ENCODE results near the gene USP3. TPM values are rescaled to one million over a fixed set of nuclear protein-coding genes. Genes with fewer than 3 reads are reported as not detected.

The USP3 gene
- total RNA-seq, 1 experiment from 2014 or later = 36.6 TPM

DNA sequence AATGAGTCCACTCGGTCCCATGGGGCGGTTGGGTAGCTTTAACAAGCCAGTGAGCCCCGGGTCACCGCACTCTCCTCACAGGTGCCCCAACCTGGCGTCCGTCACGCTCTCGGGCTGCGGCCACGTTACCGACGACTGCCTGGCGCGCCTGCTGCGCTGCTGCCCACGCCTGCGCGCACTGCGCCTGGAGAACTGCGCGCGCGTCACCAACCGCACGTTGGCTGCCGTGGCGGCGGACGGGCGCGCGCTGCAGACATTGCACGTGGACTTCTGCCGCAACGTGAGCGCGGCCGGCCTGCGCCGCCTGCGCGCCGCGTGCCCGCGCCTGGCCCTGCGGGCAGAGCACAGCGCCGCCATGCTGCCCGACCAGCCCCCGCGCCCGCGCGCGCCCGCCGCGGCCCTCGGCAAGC, 96.2 kb downstream of the USP3 start (continued):
- TF ChIP-seq JAZF1 (CRISPR knock-in tag; IDR thresholded peaks at IDR 0.05) (no peak), ZNF317 (CRISPR knock-in tag; IDR thresholded peaks at IDR 0.05; ENCODE audit: borderline replicate concordance, low read depth) (peak; percentile 21; the same call in 1 of the 2 replicates), PRRX2 (CRISPR knock-in tag; IDR thresholded peaks at IDR 0.05) (0 out of 2 replicates have a peak, but pooled peaks have one; percentile 39), HMGA2 (CRISPR knock-in tag; IDR thresholded peaks at IDR 0.05) (no peak), SP1 (CRISPR knock-in tag; conservative IDR thresholded peaks at IDR 0.05) (no peak), MYBL2 (CRISPR knock-in tag; IDR thresholded peaks at IDR 0.05) (peak; percentile 78), HMGXB4 (CRISPR knock-in tag; IDR thresholded peaks at IDR 0.05) (peak; percentile 41; the same call in 1 of the 2 replicates), ZNF396 (CRISPR knock-in tag; IDR thresholded peaks at IDR 0.05; ENCODE audit: borderline replicate concordance) (no peak), NR3C1 (CRISPR knock-in tag; conservative IDR thresholded peaks at IDR 0.05; ENCODE audit: low read depth) (0 out of 2 replicates have a peak, but pooled peaks have one; percentile 64), TP53 (CRISPR knock-in tag; IDR thresholded peaks at IDR 0.05) (peak; percentile 57; the same call in 1 of the 2 replicates), STAT6 (CRISPR knock-in tag; conservative IDR thresholded peaks at IDR 0.05; ENCODE audit: low read depth) (0 out of 2 replicates have a peak, but pooled peaks have one; percentile 85), ZNF263 (CRISPR knock-in tag; IDR thresholded peaks at IDR 0.05; ENCODE audit: low read depth) (0 out of 2 replicates have a peak, but pooled peaks have one; percentile 28), SOX15 (CRISPR knock-in tag; IDR thresholded peaks at IDR 0.05) (no peak), JUN (CRISPR knock-in tag; IDR thresholded peaks at IDR 0.05) (peak; percentile 64; the same call in 1 of the 2 replicates), ATF6 (CRISPR knock-in tag; IDR thresholded peaks at IDR 0.05) (no peak), ZNF121 (CRISPR knock-in tag; IDR thresholded peaks at IDR 0.05) (no peak), TEAD1 (CRISPR knock-in tag; IDR thresholded peaks at IDR 0.05) (peak; percentile 84; the same call in 1 of the 2 replicates), FOXP1 (CRISPR knock-in tag; IDR thresholded peaks at IDR 0.05; ENCODE audit: borderline replicate concordance) (0 out of 2 replicates have a peak, but pooled peaks have one; percentile 80), NFE2L1 (CRISPR knock-in tag; IDR thresholded peaks at IDR 0.05) (peak; percentile 35; the same call in 1 of the 2 replicates), USF2 (CRISPR knock-in tag; IDR thresholded peaks at IDR 0.05) (peak; percentile 59), GABPB1 (CRISPR knock-in tag; IDR thresholded peaks at IDR 0.05) (peak; percentile 72), NFYB (CRISPR knock-in tag; conservative IDR thresholded peaks at IDR 0.05; ENCODE audit: low read depth) (0 out of 2 replicates have a peak, but pooled peaks have one; percentile 18), ZBTB43 (CRISPR knock-in tag; IDR thresholded peaks at IDR 0.05) (0 out of 2 replicates have a peak, but pooled peaks have one; percentile 29), NFATC4 (CRISPR knock-in tag; IDR thresholded peaks at IDR 0.05) (no peak), CREB1 (CRISPR knock-in tag; IDR thresholded peaks at IDR 0.05) (no peak)
- TF ChIP-seq, protein P1, sequence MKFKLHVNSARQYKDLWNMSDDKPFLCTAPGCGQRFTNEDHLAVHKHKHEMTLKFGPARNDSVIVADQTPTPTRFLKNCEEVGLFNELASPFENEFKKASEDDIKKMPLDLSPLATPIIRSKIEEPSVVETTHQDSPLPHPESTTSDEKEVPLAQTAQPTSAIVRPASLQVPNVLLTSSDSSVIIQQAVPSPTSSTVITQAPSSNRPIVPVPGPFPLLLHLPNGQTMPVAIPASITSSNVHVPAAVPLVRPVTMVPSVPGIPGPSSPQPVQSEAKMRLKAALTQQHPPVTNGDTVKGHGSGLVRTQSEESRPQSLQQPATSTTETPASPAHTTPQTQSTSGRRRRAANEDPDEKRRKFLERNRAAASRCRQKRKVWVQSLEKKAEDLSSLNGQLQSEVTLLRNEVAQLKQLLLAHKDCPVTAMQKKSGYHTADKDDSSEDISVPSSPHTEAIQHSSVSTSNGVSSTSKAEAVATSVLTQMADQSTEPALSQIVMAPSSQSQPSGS (CRISPR knock-in tag; IDR thresholded peaks at IDR 0.05; ENCODE audit: borderline replicate concordance, low read depth) = peak; percentile 45; the same call in 1 of the 2 replicates
- TF ChIP-seq, protein P2, sequence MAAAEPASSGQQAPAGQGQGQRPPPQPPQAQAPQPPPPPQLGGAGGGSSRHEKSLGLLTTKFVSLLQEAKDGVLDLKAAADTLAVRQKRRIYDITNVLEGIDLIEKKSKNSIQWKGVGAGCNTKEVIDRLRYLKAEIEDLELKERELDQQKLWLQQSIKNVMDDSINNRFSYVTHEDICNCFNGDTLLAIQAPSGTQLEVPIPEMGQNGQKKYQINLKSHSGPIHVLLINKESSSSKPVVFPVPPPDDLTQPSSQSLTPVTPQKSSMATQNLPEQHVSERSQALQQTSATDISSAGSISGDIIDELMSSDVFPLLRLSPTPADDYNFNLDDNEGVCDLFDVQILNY (CRISPR knock-in tag; IDR thresholded peaks at IDR 0.05) = peak; percentile 60; the same call in 1 of the 2 replicates
- TF ChIP-seq, protein P3, sequence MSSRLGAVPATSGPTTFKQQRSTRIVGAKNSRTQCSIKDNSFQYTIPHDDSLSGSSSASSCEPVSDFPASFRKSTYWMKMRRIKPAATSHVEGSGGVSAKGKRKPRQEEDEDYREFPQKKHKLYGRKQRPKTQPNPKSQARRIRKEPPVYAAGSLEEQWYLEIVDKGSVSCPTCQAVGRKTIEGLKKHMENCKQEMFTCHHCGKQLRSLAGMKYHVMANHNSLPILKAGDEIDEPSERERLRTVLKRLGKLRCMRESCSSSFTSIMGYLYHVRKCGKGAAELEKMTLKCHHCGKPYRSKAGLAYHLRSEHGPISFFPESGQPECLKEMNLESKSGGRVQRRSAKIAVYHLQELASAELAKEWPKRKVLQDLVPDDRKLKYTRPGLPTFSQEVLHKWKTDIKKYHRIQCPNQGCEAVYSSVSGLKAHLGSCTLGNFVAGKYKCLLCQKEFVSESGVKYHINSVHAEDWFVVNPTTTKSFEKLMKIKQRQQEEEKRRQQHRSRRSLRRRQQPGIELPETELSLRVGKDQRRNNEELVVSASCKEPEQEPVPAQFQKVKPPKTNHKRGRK (CRISPR knock-in tag; IDR thresholded peaks at IDR 0.05; ENCODE audit: borderline replicate concordance) = no peak
